RWPE2 (cell line): ENCODE results near the gene NRIP1.

Experiments used
- ATAC-seq: fragments of 200-7000 bp; cut with Tn5 transposase; 3 replicates; pipeline ENCODE4 v1.9.1; 2021; ENCODE audit warnings: low read depth
- DNase-seq: peaks from one replicate; pipeline ENCODE4 v3.0.0-alpha.2; 2020; ENCODE audit warnings: low spot score
- H3K27ac ChIP-seq: fragments of 450-650 bp; 2 replicates; pipeline ENCODE4 v1.5.1; 2017; ENCODE audit warnings: mild to moderate bottlenecking; ENCODE audit not compliant: poor library complexity, severe bottlenecking
- H3K27me3 ChIP-seq: fragments of 250-450 bp; sonication (Bioruptor Pico); 2 replicates; pipeline ENCODE4 v1.5.1; 2021; ENCODE audit warnings: mild to moderate bottlenecking, moderate library complexity; ENCODE audit not compliant: insufficient read depth, poor library complexity, severe bottlenecking
- H3K36me3 ChIP-seq: fragments of 250-450 bp; sonication (Bioruptor Pico); 2 replicates; pipeline ENCODE4 v1.5.1; 2020; ENCODE audit warnings: low read depth, mild to moderate bottlenecking, moderate library complexity
- H3K4me1 ChIP-seq: fragments of 250-450 bp; sonication (Bioruptor Pico); 2 replicates; pipeline ENCODE4 v1.5.1; 2021; ENCODE audit warnings: mild to moderate bottlenecking, moderate library complexity; ENCODE audit not compliant: insufficient read depth, poor library complexity, severe bottlenecking
- H3K4me3 ChIP-seq: fragments of 250-450 bp; sonication (Bioruptor Pico); 2 replicates; pipeline ENCODE4 v1.5.1; 2021; ENCODE audit warnings: mild to moderate bottlenecking, moderate library complexity; ENCODE audit not compliant: severe bottlenecking
- H3K9me3 ChIP-seq: fragments of 250-450 bp; sonication (Bioruptor Pico); 2 replicates; pipeline ENCODE4 v1.5.1; 2021; ENCODE audit warnings: mild to moderate bottlenecking, moderate library complexity; ENCODE audit not compliant: severe bottlenecking
- TF ChIP-seq, protein P1 (sequence below): fragments of 450-650 bp; IDR thresholded peaks from one replicate; pipeline ENCODE4 v1.5.1; 2017; ENCODE audit warnings: mild to moderate bottlenecking, moderate library complexity; ENCODE audit not compliant: poor library complexity, severe bottlenecking

Gene NRIP1

DNA sequence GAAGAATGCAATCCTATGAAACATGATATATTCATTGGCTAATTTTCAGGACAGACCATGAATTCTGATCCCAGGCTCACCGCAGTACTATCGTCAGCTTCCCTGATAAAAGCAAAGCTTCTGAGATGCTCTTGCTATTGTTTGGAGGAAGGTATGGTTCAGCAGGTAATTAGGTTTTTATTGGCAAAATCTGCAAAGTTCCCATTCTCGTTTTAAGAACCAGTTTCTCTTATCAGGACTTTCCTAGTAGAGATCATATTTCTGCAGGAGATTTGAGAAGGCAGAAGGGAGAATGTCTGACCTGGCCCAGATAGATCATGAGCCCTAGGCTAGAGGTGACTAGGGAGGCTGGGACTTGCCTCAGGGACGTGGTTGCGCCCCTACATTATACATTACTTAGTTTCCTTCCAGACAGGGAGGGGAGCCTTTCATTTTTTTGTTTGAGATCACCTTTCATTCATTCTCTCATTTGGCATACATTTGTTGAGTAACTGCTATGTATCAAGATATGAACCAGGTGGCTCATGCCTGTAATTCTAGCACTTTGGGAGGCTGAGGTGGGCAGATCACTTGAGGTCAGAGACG, 108.8 kb downstream of the NRIP1 start:
- Histone ChIP-seq H3K36me3 (no peaks in the 10 kb centered on the region), H3K27me3 (no peaks in the 10 kb centered on the region), H3K27ac (no peak overlapping the region), H3K9me3 (no peaks in the 10 kb centered on the region), H3K4me3 (no peak overlapping the region), H3K4me1 (peaks cover 5% of the 10 kb centered on the region)
- ATAC-seq (no peak), DNase-seq (no peak)
- TF ChIP-seq, protein P1, sequence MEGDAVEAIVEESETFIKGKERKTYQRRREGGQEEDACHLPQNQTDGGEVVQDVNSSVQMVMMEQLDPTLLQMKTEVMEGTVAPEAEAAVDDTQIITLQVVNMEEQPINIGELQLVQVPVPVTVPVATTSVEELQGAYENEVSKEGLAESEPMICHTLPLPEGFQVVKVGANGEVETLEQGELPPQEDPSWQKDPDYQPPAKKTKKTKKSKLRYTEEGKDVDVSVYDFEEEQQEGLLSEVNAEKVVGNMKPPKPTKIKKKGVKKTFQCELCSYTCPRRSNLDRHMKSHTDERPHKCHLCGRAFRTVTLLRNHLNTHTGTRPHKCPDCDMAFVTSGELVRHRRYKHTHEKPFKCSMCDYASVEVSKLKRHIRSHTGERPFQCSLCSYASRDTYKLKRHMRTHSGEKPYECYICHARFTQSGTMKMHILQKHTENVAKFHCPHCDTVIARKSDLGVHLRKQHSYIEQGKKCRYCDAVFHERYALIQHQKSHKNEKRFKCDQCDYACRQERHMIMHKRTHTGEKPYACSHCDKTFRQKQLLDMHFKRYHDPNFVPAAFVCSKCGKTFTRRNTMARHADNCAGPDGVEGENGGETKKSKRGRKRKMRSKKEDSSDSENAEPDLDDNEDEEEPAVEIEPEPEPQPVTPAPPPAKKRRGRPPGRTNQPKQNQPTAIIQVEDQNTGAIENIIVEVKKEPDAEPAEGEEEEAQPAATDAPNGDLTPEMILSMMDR = no peak

DNA sequence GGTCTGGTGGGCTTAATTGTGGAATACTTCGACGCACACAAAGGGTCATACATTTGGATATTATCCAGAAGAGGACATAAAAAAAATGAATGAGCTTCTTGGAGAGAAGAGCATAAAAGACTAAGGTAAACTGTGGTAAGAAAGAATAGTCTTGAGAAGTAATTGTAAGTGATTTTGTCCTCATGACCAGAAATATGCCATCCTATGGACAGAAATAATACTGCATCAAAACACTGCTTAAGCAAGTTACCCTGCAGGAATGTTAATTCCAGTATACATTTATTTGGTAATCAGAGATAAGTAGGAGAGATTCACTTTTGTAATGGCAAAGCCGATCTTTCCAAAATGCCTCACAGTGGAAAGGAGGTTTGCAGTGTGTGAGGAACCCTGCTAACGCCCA, 111.9 kb downstream of the NRIP1 start:
- ATAC-seq = no peak
- H3K27me3 ChIP-seq = no peaks in the 10 kb centered on the region
- peaks cover 5% of the 10 kb centered on the region for H3K4me1 ChIP-seq
- no peak for DNase-seq
- no peak overlapping the region for H3K4me3 ChIP-seq
- no peak overlapping the region for H3K27ac ChIP-seq
- no peaks in the 10 kb centered on the region for H3K36me3 ChIP-seq
- TF ChIP-seq, protein P1 = no peak
- no peaks in the 10 kb centered on the region for H3K9me3 ChIP-seq

DNA sequence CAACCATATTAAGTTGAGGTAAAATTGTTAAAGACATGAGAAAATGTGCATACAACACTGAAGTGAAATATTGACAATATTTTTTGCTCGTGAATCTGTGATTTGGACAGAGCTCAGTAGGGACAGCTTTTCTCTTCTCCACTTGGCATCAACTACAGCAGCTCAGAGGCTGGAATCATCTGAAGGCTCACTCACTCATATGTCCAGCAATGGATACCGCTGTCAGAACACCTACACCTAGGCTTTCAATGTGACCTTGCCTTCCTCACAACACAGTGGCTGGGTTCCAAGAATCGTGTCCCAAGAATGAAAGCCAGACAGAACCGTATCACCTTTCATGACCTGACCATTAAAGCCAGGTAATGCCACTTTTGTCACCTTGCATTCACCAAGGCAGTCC, 115.2 kb downstream of the NRIP1 start:
- ATAC-seq (no peak), DNase-seq (no peak)
- no peak overlapping the region for H3K4me3 ChIP-seq
- no peak overlapping the region for H3K27ac ChIP-seq
- no peaks in the 10 kb centered on the region for H3K27me3 ChIP-seq
- TF ChIP-seq, protein P1 = no peak
- no peaks in the 10 kb centered on the region for H3K36me3 ChIP-seq
- no peaks in the 10 kb centered on the region for H3K4me1 ChIP-seq
- H3K9me3 ChIP-seq = no peaks in the 10 kb centered on the region

DNA sequence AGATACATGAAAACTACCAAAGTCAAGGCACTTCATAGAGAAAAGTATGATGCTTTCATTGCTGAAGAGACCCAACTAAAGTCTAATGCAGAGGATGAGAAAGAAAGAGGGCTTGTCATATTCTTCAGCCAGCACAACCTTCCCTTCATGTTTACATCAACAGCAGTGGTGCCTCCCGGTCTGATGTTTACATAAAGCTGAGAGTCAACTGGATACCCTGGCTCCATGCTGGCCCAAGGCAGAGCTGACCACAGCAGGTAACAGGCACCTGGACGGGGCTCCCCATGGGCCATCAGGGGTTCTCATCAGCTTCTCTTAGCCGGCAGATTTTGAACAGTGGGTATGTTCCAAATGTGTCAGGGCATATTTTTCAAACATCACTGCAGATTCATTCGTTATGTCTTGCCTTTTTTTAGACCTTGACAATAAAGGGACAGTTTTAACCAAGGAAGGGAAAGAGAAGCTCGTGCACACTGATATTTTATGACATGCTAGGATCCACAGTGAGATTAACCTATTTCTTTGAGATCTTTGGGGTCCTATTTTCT, 117.1 kb downstream of the NRIP1 start:
- no peaks in the 10 kb centered on the region for H3K4me1 ChIP-seq
- DNase-seq (no peak), ATAC-seq (no peak)
- no peaks in the 10 kb centered on the region for H3K27me3 ChIP-seq
- H3K27ac ChIP-seq = no peak overlapping the region
- TF ChIP-seq, protein P1 = no peak
- H3K36me3 ChIP-seq = no peaks in the 10 kb centered on the region
- H3K4me3 ChIP-seq = no peak overlapping the region
- no peaks in the 10 kb centered on the region for H3K9me3 ChIP-seq

DNA sequence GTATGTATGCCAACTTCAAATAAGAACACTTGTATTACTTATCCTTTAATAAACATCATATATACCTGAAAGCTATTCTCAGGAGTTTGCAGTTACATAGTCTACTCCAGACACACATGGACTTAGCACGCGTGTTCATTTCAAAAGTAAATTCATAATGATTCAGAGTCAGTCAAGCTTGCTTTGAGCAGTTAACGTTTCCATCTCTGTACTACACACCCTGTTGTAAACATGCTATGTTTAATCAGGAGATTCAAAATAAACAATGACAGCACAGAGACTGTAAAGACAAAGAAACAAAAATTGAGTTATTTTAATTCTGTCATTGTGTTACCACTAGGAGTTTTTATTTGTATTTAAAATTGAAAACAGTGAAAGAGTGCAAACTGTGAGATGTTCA, 119.6 kb downstream of the NRIP1 start:
- no peaks in the 10 kb centered on the region for H3K4me1 ChIP-seq
- TF ChIP-seq, protein P1 = no peak

More for the DNA sequence above, 119.6 kb downstream of the NRIP1 start:
- Histone ChIP-seq H3K27ac (no peak overlapping the region), H3K36me3 (no peaks in the 10 kb centered on the region), H3K27me3 (no peaks in the 10 kb centered on the region), H3K9me3 (no peaks in the 10 kb centered on the region), H3K4me3 (no peak overlapping the region)
- DNase-seq (no peak), ATAC-seq (no peak)
